ENCODE results near the gene SAMD4A.

SAMD4A gene

DNA sequence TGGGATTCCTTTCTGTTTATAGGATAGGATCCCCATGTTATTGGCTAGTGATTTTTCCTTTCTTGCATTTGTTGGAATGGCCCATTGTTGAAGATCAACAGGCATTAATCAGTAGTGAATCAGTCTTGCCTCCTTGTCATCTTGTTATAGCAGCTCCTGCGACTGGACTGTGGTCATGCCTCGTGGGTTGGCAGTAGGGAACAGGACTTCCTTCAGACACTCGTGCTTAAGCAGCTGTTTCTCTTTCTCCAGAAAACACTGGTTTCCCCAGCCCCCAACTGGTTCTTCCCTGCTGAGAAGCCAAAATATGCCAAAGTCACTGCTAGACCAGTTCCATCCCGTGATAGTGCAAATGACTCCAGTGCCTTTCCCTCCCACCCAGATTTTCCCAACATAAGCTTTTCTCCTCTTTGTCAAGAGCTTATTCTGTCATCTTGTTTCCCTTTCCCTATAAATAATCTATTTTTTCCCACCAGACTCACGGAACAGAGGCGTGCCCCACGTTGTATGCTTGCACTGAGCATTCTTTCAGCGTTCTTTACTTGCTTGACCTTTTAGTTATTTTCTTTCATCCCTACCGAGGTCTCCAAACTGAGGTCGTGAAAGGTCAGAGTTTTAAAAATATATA is 83.5 kb downstream of the SAMD4A start:
- TF ChIP-seq, protein P1, sequence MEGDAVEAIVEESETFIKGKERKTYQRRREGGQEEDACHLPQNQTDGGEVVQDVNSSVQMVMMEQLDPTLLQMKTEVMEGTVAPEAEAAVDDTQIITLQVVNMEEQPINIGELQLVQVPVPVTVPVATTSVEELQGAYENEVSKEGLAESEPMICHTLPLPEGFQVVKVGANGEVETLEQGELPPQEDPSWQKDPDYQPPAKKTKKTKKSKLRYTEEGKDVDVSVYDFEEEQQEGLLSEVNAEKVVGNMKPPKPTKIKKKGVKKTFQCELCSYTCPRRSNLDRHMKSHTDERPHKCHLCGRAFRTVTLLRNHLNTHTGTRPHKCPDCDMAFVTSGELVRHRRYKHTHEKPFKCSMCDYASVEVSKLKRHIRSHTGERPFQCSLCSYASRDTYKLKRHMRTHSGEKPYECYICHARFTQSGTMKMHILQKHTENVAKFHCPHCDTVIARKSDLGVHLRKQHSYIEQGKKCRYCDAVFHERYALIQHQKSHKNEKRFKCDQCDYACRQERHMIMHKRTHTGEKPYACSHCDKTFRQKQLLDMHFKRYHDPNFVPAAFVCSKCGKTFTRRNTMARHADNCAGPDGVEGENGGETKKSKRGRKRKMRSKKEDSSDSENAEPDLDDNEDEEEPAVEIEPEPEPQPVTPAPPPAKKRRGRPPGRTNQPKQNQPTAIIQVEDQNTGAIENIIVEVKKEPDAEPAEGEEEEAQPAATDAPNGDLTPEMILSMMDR (IDR thresholded peaks at IDR 0.05; ENCODE audit: low read depth, low read length): no peak
- DNase-seq (ENCODE audit: extremely low read depth, low read depth): no peak

DNA sequence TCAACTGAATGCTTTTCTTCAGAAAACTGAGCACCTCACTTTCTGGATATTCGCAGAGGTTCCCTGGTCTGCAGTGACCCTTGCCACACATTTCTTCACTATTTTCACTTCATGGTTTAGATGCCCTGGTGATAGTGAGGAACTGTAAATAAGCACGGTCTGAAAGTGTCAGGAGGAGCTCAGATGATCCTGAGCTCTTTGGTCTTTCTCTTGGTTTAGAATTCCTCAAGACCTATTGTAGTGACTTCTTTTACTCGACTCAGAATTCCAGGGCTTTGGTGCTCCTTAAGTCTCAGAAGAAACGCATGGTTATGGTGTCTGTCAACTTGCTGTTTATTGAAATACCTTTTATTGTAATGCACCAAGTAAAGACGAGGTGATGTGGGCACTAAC is 84.0 kb downstream of the SAMD4A start:
- TF ChIP-seq, protein P1 (IDR thresholded peaks at IDR 0.05; ENCODE audit: low read depth, low read length): no peak
- DNase-seq (ENCODE audit: extremely low read depth, low read depth): no peak

DNA sequence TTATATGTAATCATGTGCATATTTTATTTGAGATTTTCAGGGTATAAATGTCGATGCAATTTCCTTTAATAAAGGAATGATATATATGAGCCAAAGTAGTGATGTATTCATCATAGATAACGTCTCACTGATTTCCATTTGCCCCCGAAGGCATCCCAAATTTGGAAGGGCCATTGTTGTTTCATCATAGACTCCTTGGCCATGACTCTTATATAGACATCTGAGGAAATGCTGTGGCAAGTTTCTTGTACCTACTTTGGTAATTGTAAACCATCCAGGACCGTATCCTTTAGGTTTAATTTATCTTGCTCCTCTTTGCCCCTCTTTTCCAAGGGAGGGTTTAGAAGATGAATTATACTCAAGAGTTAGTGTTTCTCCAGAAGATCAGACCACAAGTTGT is 84.7 kb downstream of the SAMD4A start:
- TF ChIP-seq, protein P1 (IDR thresholded peaks at IDR 0.05; ENCODE audit: low read depth, low read length): no peak
- no peak for DNase-seq (ENCODE audit: extremely low read depth, low read depth)

DNA sequence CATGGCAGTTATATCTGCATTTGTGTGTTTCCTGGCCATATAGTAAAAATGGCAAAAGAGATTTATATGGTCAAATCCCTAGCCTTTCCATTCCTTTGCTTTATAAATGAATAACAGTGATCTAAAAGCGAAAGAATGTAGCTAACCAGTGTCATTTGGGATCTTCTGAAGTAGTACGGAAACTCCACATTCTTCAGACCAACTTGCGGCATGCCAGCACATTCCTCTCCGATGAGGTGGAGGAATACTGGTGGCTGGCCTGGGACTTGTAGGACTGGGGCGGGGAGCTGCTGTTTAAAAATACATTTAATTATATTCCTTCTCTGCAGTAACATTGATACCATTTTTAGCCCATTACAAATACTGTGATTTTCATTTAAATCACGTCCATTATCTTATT is 85.3 kb downstream of the SAMD4A start:
- TF ChIP-seq, protein P1 (IDR thresholded peaks at IDR 0.05; ENCODE audit: low read depth, low read length): no peak
- peak; percentile 96 for DNase-seq (ENCODE audit: extremely low read depth, low read depth)

DNA sequence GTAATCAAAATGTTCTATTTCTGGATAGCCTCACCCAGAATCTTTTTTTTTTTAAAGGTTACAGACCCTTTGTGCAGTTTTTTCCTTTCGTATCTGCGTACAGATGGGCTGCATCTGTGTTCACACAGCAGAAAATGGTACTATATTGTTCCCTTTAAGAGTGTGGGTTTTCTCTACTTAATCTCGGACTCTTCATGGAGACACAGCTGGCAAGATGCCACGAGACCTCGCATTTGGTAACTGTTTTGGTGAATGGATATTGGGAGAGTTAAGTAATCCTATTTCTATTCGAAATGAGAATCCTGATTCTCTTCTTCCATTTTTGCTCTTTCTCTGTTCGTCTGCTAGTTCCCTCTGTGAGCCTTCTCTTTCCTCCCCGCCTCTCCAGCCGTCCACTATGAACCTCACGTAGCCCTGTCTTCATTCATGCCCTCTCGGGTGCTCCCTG is 85.7 kb downstream of the SAMD4A start:
- TF ChIP-seq, protein P1 (IDR thresholded peaks at IDR 0.05; ENCODE audit: low read depth, low read length): no peak
- DNase-seq (ENCODE audit: extremely low read depth, low read depth): no peak

DNA sequence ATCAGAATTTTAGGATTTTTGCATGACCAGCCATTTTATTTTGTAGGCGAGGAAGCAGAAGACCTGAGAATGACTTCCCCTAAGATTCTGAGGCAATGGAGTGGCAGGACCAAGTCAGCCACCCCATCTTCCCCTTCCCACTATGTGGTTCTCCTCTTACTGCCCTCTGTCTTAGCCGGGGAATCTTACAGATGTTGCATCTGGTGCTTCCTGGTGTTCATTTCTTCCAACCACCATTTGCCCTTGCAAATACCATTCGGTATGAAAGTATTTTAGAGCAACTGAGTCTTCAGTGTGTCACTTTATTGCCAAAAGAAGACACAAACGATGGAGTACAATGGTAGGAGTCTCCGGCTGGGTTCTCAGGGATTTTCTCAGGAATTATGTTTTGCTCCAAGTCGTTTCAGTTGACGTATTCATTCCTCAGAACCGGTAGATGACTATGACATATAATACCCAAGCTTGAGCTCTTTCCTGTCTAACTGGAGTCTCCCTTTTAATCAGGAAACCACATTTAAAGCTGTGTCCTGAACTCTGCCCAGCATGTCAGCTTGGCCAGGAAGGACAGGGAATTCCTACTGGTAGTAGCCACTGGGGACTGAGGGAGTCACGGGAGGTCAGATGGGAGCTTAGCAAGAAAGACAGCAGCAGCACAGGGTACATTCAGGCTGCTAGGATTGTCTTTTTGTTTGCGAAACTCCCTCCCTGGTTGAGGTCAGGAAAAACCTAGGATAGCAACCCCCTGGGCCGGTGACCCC is 87.0 kb downstream of the SAMD4A start:
- TF ChIP-seq, protein P1 (IDR thresholded peaks at IDR 0.05; ENCODE audit: low read depth, low read length): no peak; the same call in 1 of the 2 replicates
- DNase-seq (ENCODE audit: extremely low read depth, low read depth): no peak

DNA sequence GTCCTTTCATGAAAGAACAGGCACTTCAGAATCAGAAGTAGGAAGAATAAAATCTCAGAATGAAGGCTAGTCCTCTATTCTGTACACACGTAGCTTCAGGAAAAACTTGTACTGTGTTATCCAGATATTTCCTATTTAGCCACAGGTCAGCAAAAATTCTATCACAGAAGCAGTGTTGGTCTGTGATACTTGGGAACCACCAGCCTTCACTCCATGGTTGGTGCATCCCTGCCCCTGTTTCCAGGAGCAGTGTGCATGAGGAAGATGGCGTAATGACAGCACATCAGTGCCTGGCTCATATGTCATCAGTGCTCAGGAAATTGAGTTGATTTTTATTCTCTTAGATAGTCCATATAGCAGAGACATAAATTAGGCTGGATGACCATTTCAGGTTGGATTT is 87.7 kb downstream of the SAMD4A start:
- DNase-seq (ENCODE audit: extremely low read depth, low read depth): no peak
- TF ChIP-seq, protein P1 (IDR thresholded peaks at IDR 0.05; ENCODE audit: low read depth, low read length): no peak
